Endothelial cell of umbilical vein (primary cell): ENCODE data around the gene ADARB2. TPM values are rescaled to one million over a fixed set of nuclear protein-coding genes. Genes with fewer than 3 reads are reported as not detected.

Source experiments
- BruUV-seq: library from RNA; stranded (reverse); fragments of 400-500 nt; replicated peaks from 2 replicates; lab custom pipeline; 2021; lab: Mats Ljungman, UMichigan
- CTCF ChIA-PET: fragments of 300-600, 350-600 bp; sonication (Branson Sonifier 250); formaldehyde crosslinking; loops from one replicate; lab custom pipeline; 2021; ENCODE audit warnings: antibody characterized with exemption, inconsistent platforms; lab: Charles Lee
- POLR2A ChIA-PET: fragments of 300-600, 350-600 bp; sonication (Branson Sonifier 250); formaldehyde crosslinking; loops from one replicate; lab custom pipeline; 2021; ENCODE audit warnings: antibody characterized with exemption, inconsistent platforms; lab: Charles Lee
- DNase-seq: peaks from one replicate; pipeline ENCODE4 v3.0.0-alpha.2; 2011; ENCODE audit warnings: low read depth, low spot score
- FAIRE-seq: peaks from 2 replicates; lab custom pipeline; 2011; peaks lifted over from hg19 to GRCh38; lab: Jason Lieb, UNC
- H2AFZ ChIP-seq: 2 replicates; pipeline ENCODE4 v1.6.0; 2012; ENCODE audit warnings: low read depth, low read length, control low read depth, inconsistent platforms
- H3K27ac ChIP-seq: 2 replicates; pipeline ENCODE4 v1.5.1; 2011; ENCODE audit warnings: low read depth, mild to moderate bottlenecking, control low read depth, low read length, moderate library complexity; ENCODE audit not compliant: insufficient read depth
- H3K27me3 ChIP-seq, 2 experiments: 2 replicates each; pipeline versions ENCODE4 v1.6.0 to v1.6.1; 2011; ENCODE audit warnings: low read length in 2 of 2, mixed read lengths in 1 of 2; ENCODE audit not compliant: control insufficient read depth in 2 of 2, insufficient read depth in 2 of 2
- H3K36me3 ChIP-seq, 2 experiments: 2 replicates in 1 of 2; 3 replicates in 1 of 2; pipeline ENCODE4 v1.5.1; 2011; ENCODE audit warnings: low read length in 2 of 2, mild to moderate bottlenecking in 1 of 2, moderate library complexity in 1 of 2; ENCODE audit not compliant: control insufficient read depth in 2 of 2, insufficient read depth in 2 of 2; ENCODE audit errors: extremely low read depth in 1 of 2
- H3K4me1 ChIP-seq: 3 replicates; pipeline ENCODE4 v1.5.1; 2011; ENCODE audit warnings: mild to moderate bottlenecking, low read length; ENCODE audit not compliant: control insufficient read depth, insufficient read depth; ENCODE audit errors: extremely low read depth
- H3K4me2 ChIP-seq: 2 replicates; pipeline ENCODE4 v1.6.1; 2011; ENCODE audit warnings: low read length, control low read depth, mixed read lengths; ENCODE audit not compliant: insufficient read depth
- H3K4me3 ChIP-seq, 3 experiments: fragments of 200-600 bp in 1 of 3; sonication (generic), shearing (Covaris generic) in 1 of 3; replicated peaks in 1 of 3; 2 replicates each; pipeline ENCODE4 v1.5.1; 2011 to 2016; ENCODE audit warnings: control low read depth in 3 of 3, low read length in 3 of 3, mild to moderate bottlenecking in 2 of 3, inconsistent platforms in 1 of 3, low read depth in 1 of 3, moderate library complexity in 1 of 3; ENCODE audit not compliant: insufficient read depth in 1 of 3
- H3K79me2 ChIP-seq: 2 replicates; pipeline ENCODE4 v1.6.0; 2012; ENCODE audit warnings: low read length, inconsistent platforms; ENCODE audit not compliant: control insufficient read depth, insufficient read depth
- H3K9ac ChIP-seq: replicated peaks from 2 replicates; pipeline ENCODE3; 2011; ENCODE audit warnings: low read length, control low read depth; ENCODE audit not compliant: insufficient read depth; ENCODE audit errors: extremely low read depth
- H3K9me1 ChIP-seq: replicated peaks from 3 replicates; pipeline ENCODE4 v1.6.0; 2011; ENCODE audit warnings: mild to moderate bottlenecking, low read length; ENCODE audit not compliant: control insufficient read depth, insufficient read depth; ENCODE audit errors: extremely low read depth
- H3K9me3 ChIP-seq: replicated peaks from 2 replicates; pipeline ENCODE4 v1.5.1; 2012; ENCODE audit warnings: low read length, inconsistent platforms; ENCODE audit not compliant: control insufficient read depth, insufficient read depth
- H4K20me1 ChIP-seq: replicated peaks from 2 replicates; pipeline ENCODE3; 2011; ENCODE audit warnings: mild to moderate bottlenecking, low read length; ENCODE audit not compliant: control insufficient read depth, insufficient read depth; ENCODE audit errors: extremely low read depth
- EZH2 ChIP-seq: IDR thresholded peaks from 2 replicates; pipeline ENCODE4 v1.6.1; 2012; ENCODE audit warnings: borderline replicate concordance, low read depth, mild to moderate bottlenecking, moderate library complexity, low read length, inconsistent platforms; ENCODE audit not compliant: severe bottlenecking
- FOS ChIP-seq: IDR thresholded peaks from 2 replicates; pipeline ENCODE4 v1.6.1; 2011; ENCODE audit warnings: mild to moderate bottlenecking, low read length, moderate library complexity, borderline replicate concordance; ENCODE audit not compliant: insufficient read depth
- GATA2 ChIP-seq: IDR thresholded peaks from 2 replicates; pipeline ENCODE4 v1.7.0; 2011; ENCODE audit warnings: low read depth, mild to moderate bottlenecking, moderate library complexity, mixed read lengths, low read length; ENCODE audit not compliant: insufficient read length, insufficient read depth
- JUN ChIP-seq: IDR thresholded peaks from 2 replicates; pipeline ENCODE4 v1.6.1; 2011; ENCODE audit warnings: borderline replicate concordance, low read depth; ENCODE audit not compliant: insufficient read length, insufficient read depth
- MYC ChIP-seq: IDR thresholded peaks from one replicate; pipeline ENCODE4 v1.6.1; 2011; ENCODE audit warnings: mild to moderate bottlenecking, low read depth, low read length
- POLR2A ChIP-seq: IDR thresholded peaks from 2 replicates; pipeline ENCODE4 v1.6.1; 2012; ENCODE audit warnings: low read depth, mild to moderate bottlenecking, control low read depth, low read length
- POLR2AphosphoS5 ChIP-seq: IDR thresholded peaks from 2 replicates; pipeline ENCODE4 v1.6.1; 2012; ENCODE audit warnings: low read depth, mild to moderate bottlenecking, control low read depth, low read length, moderate library complexity; ENCODE audit not compliant: insufficient read depth
- dilution Hi-C: fragments of 300-500 bp; cut with MboI; formaldehyde crosslinking; loops from one replicate; pipeline ENCODE4 v1.15.0; 2019; ENCODE audit warnings: low sequenced_read_pairs; ENCODE audit not compliant: extremely low pct_ligation_motif_present
- intact Hi-C: fragments of 100-400 bp; cut with micrococcal nuclease; formaldehyde crosslinking; loops from one replicate; pipeline ENCODE4 v1.10.0; 2022
- polyA plus RNA-seq, 4 experiments: library from polyadenylated mRNA; depleted of rRNA in 3 of 4; stranded (reverse) in 3 of 4; unstranded in 1 of 4; fragments of >200 nt; gene quantifications; 2 replicates each; pipeline versions ENCODE4 v1.2.1 to v1.2.3, GENCODE V29; 2011 to 2012; ENCODE audit warnings: missing spikeins in 1 of 4
- total RNA-seq: library from RNA; stranded (reverse); gene quantifications from 2 replicates; pipeline ENCODE4 v1.2.3, GENCODE V29; 2021
- TF ChIP-seq, protein P1 (sequence below): IDR thresholded peaks from 2 replicates; pipeline ENCODE4 v1.6.1; 2011; ENCODE audit not compliant: insufficient read depth, insufficient read length
- TF ChIP-seq, protein P2 (sequence below), 2 donors: IDR thresholded peaks; 1 replicate in 1 of 2; 2 replicates in 1 of 2; pipeline ENCODE4 v1.5.1; 2011; ENCODE audit warnings: low read length in 2 of 2, mild to moderate bottlenecking in 2 of 2, moderate library complexity in 2 of 2, control low read depth in 1 of 2, inconsistent platforms in 1 of 2, low read depth in 1 of 2; ENCODE audit not compliant: insufficient read depth in 1 of 2; ENCODE audit errors: extremely low read depth in 1 of 2

ADARB2 gene
- total and polyA plus RNA-seq, 2 donors (not counting 3 experiments of a cell fraction or from before 2014, with no cell fraction given), result not detected

GRCh38 chr10:1242975-1243374 is 494.4 kb downstream of the ADARB2 start:
- no peak overlapping the region for H3K27ac ChIP-seq
- no peak for TF ChIP-seq FOS
- dilution Hi-C loops, result no loop called here
- ChIA-PET POLR2A (no interaction called here), CTCF (no interaction called here)
- BruUV-seq, result no TSS peak
- intact Hi-C loops, result no loop called here
- no peak overlapping the region for H3K4me2 ChIP-seq
- H3K9me1 ChIP-seq, result no peaks in the 10 kb centered on the region
- H3K9ac ChIP-seq, result no peak overlapping the region
- H3K36me3 ChIP-seq, result no peaks in the 10 kb centered on the region
- no peaks in the 10 kb centered on the region for H3K79me2 ChIP-seq
- H3K27me3 ChIP-seq, result peaks cover 0 to 3% of the 10 kb centered on the region in 2 experiments
- no peaks in the 10 kb centered on the region for H3K9me3 ChIP-seq
- H4K20me1 ChIP-seq, result no peaks in the 10 kb centered on the region
- FAIRE-seq, result no peak
- no peaks in the 10 kb centered on the region for H3K4me1 ChIP-seq
- H2AFZ ChIP-seq, result no peak overlapping the region
- no peak overlapping the region for H3K4me3 ChIP-seq
- DNase-seq, result no peak

DNA sequence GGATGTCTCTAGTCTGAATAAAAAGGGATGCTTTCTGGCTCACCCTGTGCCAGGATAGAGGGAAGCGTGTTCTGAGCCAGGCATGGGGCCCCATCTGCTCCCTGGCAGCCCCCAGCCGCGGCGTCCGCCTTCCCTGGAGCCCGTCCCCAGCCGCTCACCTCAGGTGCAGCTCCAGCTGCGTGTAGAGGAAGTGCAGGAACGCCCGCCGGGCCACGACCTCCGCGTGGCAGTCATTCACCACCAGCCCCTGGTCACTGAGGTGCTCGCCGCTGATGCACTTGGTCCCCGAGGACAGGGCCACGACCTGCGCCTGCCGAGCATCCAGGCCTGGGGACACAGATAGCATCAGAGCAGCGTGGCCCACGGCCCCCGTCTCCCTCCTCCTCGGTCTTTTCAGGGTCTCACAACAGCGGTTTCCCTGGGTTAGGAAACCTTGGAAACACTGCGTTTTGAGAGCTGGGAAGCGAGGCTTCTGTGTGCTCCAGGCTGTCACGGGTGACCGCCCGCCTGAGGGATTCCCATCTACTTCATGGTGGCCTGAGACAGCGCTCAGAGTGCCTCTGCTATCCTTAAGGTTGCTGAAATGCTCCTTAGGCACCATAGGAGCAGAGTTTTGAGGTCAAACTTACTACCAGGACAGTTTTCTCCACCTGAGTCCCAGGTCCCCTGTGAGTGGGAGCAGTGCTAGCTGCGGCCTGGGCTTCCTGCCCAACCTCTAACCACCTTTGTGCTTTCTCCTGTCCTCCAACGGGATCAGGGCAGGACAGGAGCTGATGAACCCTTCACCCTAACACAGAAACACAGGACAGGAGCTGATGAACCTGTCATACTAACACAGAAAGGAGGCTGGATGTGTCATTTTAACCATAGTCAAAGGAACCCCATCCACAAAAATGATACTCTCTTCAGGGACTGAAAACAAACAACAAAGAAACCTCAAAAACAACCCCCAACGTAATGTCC is 495.1 kb downstream of the ADARB2 start:
- Histone ChIP-seq H3K9ac (no peak overlapping the region), H3K9me3 (no peaks in the 10 kb centered on the region), H3K9me1 (no peaks in the 10 kb centered on the region), H3K4me1 (no peaks in the 10 kb centered on the region), H3K4me2 (no peak overlapping the region), H3K27ac (no peak overlapping the region), H3K36me3 (no peaks in the 10 kb centered on the region), H3K79me2 (no peaks in the 10 kb centered on the region), H4K20me1 (no peaks in the 10 kb centered on the region), H3K4me3 (no peak overlapping the region), H2AFZ (no peak overlapping the region), H3K27me3 (peaks cover 0 to 3% of the 10 kb centered on the region in 2 experiments)
- ChIA-PET CTCF (no interaction called here), POLR2A (no interaction called here)
- DNase-seq, result no peak
- FAIRE-seq, result no peak
- no peak for TF ChIP-seq MYC
- TF ChIP-seq, protein P1, sequence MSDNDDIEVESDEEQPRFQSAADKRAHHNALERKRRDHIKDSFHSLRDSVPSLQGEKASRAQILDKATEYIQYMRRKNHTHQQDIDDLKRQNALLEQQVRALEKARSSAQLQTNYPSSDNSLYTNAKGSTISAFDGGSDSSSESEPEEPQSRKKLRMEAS, result no peak
- no peak for TF ChIP-seq EZH2
- TF ChIP-seq, protein P2, sequence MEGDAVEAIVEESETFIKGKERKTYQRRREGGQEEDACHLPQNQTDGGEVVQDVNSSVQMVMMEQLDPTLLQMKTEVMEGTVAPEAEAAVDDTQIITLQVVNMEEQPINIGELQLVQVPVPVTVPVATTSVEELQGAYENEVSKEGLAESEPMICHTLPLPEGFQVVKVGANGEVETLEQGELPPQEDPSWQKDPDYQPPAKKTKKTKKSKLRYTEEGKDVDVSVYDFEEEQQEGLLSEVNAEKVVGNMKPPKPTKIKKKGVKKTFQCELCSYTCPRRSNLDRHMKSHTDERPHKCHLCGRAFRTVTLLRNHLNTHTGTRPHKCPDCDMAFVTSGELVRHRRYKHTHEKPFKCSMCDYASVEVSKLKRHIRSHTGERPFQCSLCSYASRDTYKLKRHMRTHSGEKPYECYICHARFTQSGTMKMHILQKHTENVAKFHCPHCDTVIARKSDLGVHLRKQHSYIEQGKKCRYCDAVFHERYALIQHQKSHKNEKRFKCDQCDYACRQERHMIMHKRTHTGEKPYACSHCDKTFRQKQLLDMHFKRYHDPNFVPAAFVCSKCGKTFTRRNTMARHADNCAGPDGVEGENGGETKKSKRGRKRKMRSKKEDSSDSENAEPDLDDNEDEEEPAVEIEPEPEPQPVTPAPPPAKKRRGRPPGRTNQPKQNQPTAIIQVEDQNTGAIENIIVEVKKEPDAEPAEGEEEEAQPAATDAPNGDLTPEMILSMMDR (IDR thresholded peaks at IDR 0.05; ENCODE audit: extremely low read depth in 1 of 2, insufficient read depth in 1 of 2, low read depth in 1 of 2, low read length in 2 of 2), result no peak
- TF ChIP-seq FOS, result no peak
- no peak for TF ChIP-seq JUN
- no peak for TF ChIP-seq POLR2AphosphoS5
- TF ChIP-seq GATA2, result no peak
- TF ChIP-seq POLR2A, result no peak
- BruUV-seq, result no TSS peak
- intact Hi-C loops (no loop called here), dilution Hi-C loops (no loop called here)
